ENCODE data around the gene FAM83D. TPM values are rescaled to one million over a fixed set of nuclear protein-coding genes. Genes with fewer than 3 reads are reported as not detected.

FAM83D gene
- total RNA-seq, 1 experiment from 2014 or later = 66.9 TPM

- TF ChIP-seq, protein P1, sequence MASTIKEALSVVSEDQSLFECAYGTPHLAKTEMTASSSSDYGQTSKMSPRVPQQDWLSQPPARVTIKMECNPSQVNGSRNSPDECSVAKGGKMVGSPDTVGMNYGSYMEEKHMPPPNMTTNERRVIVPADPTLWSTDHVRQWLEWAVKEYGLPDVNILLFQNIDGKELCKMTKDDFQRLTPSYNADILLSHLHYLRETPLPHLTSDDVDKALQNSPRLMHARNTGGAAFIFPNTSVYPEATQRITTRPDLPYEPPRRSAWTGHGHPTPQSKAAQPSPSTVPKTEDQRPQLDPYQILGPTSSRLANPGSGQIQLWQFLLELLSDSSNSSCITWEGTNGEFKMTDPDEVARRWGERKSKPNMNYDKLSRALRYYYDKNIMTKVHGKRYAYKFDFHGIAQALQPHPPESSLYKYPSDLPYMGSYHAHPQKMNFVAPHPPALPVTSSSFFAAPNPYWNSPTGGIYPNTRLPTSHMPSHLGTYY (CRISPR knock-in tag; IDR thresholded peaks at IDR 0.05) = no peak
- TF ChIP-seq FOXP4 (CRISPR knock-in tag; IDR thresholded peaks at IDR 0.05) = no peak
- no peak for TF ChIP-seq ESRRA (CRISPR knock-in tag; IDR thresholded peaks at IDR 0.05; ENCODE audit: borderline replicate concordance)
- TF ChIP-seq, protein P2, sequence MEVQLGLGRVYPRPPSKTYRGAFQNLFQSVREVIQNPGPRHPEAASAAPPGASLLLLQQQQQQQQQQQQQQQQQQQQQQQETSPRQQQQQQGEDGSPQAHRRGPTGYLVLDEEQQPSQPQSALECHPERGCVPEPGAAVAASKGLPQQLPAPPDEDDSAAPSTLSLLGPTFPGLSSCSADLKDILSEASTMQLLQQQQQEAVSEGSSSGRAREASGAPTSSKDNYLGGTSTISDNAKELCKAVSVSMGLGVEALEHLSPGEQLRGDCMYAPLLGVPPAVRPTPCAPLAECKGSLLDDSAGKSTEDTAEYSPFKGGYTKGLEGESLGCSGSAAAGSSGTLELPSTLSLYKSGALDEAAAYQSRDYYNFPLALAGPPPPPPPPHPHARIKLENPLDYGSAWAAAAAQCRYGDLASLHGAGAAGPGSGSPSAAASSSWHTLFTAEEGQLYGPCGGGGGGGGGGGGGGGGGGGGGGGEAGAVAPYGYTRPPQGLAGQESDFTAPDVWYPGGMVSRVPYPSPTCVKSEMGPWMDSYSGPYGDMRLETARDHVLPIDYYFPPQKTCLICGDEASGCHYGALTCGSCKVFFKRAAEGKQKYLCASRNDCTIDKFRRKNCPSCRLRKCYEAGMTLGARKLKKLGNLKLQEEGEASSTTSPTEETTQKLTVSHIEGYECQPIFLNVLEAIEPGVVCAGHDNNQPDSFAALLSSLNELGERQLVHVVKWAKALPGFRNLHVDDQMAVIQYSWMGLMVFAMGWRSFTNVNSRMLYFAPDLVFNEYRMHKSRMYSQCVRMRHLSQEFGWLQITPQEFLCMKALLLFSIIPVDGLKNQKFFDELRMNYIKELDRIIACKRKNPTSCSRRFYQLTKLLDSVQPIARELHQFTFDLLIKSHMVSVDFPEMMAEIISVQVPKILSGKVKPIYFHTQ (CRISPR knock-in tag; IDR thresholded peaks at IDR 0.05) = no peak
- no peak for TF ChIP-seq CREB1 (CRISPR knock-in tag; IDR thresholded peaks at IDR 0.05)
Measured at GRCh38 chr20:38896009-38896594, 30.1 kb upstream of the FAM83D start (continued).

DNA sequence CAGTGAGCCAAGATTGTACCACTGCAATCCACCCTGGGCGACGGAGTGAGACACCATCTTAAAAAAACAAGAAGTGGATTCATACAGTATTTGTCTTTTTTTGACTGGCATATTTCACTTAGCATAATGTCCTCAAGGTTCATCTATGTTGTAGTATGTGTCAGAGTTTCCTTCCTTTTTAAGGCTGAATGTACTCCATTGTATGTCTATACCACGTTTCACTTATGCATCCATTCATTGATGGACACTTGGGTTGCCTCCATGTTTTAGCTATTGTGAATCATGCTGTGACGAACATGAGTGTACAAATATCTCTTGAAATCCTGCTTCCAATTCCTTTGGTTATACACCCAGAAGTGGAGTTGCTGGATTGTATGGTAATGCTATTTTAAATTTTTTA is 28.9 kb upstream of the FAM83D start:
- POLR2A ChIA-PET = no interaction called here
- no peak overlapping the region for H3K4me3 Mint-ChIP-seq
- CTCF ChIA-PET = no interaction called here

More for the DNA sequence above, 28.9 kb upstream of the FAM83D start:
- no peaks in the 10 kb centered on the region; the same call in 1 of the 2 replicates for H3K36me3 Mint-ChIP-seq
- H3K27me3 Mint-ChIP-seq (ENCODE audit: low read depth) = peaks cover 3% of the 10 kb centered on the region; the same call in 1 of the 2 replicates
- H3K9me3 Mint-ChIP-seq = no peaks in the 10 kb centered on the region
- DNase-seq (ENCODE audit: low spot score) (no peak), ATAC-seq (no peak)
- TF ChIP-seq NFATC4 (CRISPR knock-in tag; IDR thresholded peaks at IDR 0.05) = no peak
- no peak for TF ChIP-seq IRF2 (CRISPR knock-in tag; IDR thresholded peaks at IDR 0.05; ENCODE audit: borderline replicate concordance, low read depth)
- TF ChIP-seq CBFB (CRISPR knock-in tag; IDR thresholded peaks at IDR 0.05; ENCODE audit: low read depth) = no peak
- no peak for TF ChIP-seq ETV6 (CRISPR knock-in tag; IDR thresholded peaks at IDR 0.05)
- TF ChIP-seq E2F4 (CRISPR knock-in tag; IDR thresholded peaks at IDR 0.05; ENCODE audit: borderline replicate concordance, low read depth) = no peak
- no peak for TF ChIP-seq EMX1 (CRISPR knock-in tag; IDR thresholded peaks at IDR 0.05)
- TF ChIP-seq, protein P3, sequence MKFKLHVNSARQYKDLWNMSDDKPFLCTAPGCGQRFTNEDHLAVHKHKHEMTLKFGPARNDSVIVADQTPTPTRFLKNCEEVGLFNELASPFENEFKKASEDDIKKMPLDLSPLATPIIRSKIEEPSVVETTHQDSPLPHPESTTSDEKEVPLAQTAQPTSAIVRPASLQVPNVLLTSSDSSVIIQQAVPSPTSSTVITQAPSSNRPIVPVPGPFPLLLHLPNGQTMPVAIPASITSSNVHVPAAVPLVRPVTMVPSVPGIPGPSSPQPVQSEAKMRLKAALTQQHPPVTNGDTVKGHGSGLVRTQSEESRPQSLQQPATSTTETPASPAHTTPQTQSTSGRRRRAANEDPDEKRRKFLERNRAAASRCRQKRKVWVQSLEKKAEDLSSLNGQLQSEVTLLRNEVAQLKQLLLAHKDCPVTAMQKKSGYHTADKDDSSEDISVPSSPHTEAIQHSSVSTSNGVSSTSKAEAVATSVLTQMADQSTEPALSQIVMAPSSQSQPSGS (CRISPR knock-in tag; IDR thresholded peaks at IDR 0.05; ENCODE audit: borderline replicate concordance, low read depth) = no peak
- TF ChIP-seq, protein P2 (CRISPR knock-in tag; IDR thresholded peaks at IDR 0.05) = no peak
- no peak for TF ChIP-seq AFF4 (CRISPR knock-in tag; IDR thresholded peaks at IDR 0.05; ENCODE audit: borderline replicate concordance)
- TF ChIP-seq E2F5 (CRISPR knock-in tag; IDR thresholded peaks at IDR 0.05) = no peak
- TF ChIP-seq ZNF416 (CRISPR knock-in tag; IDR thresholded peaks at IDR 0.05) = no peak
- no peak for TF ChIP-seq ZNF671 (CRISPR knock-in tag; IDR thresholded peaks at IDR 0.05)
- no peak for TF ChIP-seq FOXP4 (CRISPR knock-in tag; IDR thresholded peaks at IDR 0.05)
- H3K27ac Mint-ChIP-seq = no peak overlapping the region
- H3K4me1 Mint-ChIP-seq = peaks cover 14% of the 10 kb centered on the region
